Sigmoid colon (tissue), 4 donors: ENCODE results near the gene ITGB1BP2.

ENCODE experiments used
- POLR2A ChIP-seq, 2 donors: fragments of 450-650 bp; IDR thresholded peaks; one replicate each; pipeline ENCODE4 v1.6.1; 2016; ENCODE audit warnings: antibody characterized with exemption in 2 of 2, mild to moderate bottlenecking in 2 of 2, moderate library complexity in 2 of 2
- POLR2AphosphoS5 ChIP-seq, 4 donors: sonication (generic); formaldehyde crosslinking; IDR thresholded peaks; one replicate each; pipeline ENCODE4 v1.6.1; 2017; ENCODE audit warnings: antibody characterized with exemption in 4 of 4
- TF ChIP-seq, protein P1 (sequence below), 4 experiments: fragments of 450-650 bp in 3 of 4; fragments of 200-600 bp in 1 of 4; IDR thresholded peaks; one replicate each; pipeline ENCODE4 v1.5.1; 2016 to 2019; ENCODE audit warnings: antibody characterized with exemption in 4 of 4, mild to moderate bottlenecking in 3 of 4, moderate library complexity in 2 of 4

DNA sequence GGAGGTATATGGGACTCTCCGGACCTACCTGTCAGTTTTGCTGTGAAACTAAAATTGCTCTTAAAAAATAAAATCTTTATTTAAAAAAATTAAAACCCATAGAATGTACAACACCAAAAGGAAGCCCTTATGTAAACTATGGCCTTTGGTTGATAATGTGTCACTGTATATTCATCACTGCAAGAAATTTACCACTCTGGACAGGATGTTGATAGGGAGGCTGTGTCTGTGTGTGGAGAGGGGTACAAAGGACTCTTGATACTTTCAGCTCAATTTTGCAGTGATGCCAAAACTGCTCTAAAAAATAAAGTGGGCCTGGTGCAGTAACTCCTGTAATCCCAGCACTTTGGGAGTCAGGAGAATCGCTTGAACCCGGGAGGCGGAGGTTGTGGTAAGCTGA is 44.7 kb upstream of the ITGB1BP2 start:
- TF ChIP-seq, protein P1, sequence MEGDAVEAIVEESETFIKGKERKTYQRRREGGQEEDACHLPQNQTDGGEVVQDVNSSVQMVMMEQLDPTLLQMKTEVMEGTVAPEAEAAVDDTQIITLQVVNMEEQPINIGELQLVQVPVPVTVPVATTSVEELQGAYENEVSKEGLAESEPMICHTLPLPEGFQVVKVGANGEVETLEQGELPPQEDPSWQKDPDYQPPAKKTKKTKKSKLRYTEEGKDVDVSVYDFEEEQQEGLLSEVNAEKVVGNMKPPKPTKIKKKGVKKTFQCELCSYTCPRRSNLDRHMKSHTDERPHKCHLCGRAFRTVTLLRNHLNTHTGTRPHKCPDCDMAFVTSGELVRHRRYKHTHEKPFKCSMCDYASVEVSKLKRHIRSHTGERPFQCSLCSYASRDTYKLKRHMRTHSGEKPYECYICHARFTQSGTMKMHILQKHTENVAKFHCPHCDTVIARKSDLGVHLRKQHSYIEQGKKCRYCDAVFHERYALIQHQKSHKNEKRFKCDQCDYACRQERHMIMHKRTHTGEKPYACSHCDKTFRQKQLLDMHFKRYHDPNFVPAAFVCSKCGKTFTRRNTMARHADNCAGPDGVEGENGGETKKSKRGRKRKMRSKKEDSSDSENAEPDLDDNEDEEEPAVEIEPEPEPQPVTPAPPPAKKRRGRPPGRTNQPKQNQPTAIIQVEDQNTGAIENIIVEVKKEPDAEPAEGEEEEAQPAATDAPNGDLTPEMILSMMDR (IDR thresholded peaks at IDR 0.05): no peak
- TF ChIP-seq POLR2A (IDR thresholded peaks at IDR 0.05): no peak
- no peak for TF ChIP-seq POLR2AphosphoS5 (IDR thresholded peaks at IDR 0.05)
